ENCODE measurements around the gene ATN1. TPM values are rescaled to one million over a fixed set of nuclear protein-coding genes. Genes with fewer than 3 reads are reported as not detected.

ATN1 gene
- total and polyA plus RNA-seq, 10 donors, result 10.1 to 112 (median 73.1) TPM

DNA sequence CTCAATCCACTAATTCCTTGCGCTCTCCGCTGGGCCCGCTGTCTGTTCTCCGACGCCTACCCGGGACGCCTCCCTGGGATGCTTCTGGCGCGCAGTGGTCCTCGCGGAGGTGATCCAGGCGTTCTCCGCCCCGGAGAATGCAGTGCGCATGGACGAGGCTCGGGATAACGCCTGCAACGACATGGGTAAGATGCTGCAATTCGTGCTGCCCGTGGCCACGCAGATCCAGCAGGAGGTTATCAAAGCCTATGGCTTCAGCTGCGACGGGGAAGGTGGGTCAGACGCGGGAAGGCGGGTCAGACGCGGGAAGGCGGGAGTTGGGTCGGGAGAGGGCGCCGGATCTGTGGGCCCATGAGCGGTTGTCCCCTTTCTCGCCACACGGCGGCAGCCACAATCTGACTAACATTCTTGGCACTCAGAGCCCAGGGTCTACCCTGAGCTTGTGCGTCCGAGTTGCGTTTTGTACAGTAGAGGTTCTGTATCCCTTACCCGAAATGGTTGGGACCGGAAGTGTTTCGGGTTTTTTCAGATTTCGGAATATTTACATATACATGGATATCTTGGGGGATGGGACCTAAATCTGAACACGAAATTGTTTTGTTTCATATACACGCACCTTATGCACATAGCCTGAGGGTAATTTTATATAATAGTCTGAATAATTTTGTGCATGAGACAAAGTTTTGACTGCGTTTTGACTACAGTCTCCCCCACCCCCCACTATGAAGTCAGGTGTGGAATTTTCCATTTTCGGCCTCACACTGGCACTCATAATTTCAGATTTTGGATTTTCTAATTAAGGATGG, 16.8 kb downstream of the ATN1 start:
- peaks cover 48 to 84% (median 70%) of the 10 kb centered on the region in 6 donors for H3K4me1 ChIP-seq
- peak overlapping the region; percentile 92 to 99 (median 96) for H3K27ac ChIP-seq
- H3K9me3 ChIP-seq, result no peaks in the 10 kb centered on the region
- H3K36me3 ChIP-seq, result peaks cover 0 to 28% (median 4%) of the 10 kb centered on the region in 6 donors
- WGBS, 5 donors, result 2 to 6% (median 3%) methylated on average over 23 to 48 of the region's 48 CpGs
- TF ChIP-seq POLR2AphosphoS5 (IDR thresholded peaks at IDR 0.05) (peak; percentile 82 to 88 (median 82)), POLR2A (IDR thresholded peaks at IDR 0.05) (peak in 1 of 3 donors; percentile 4), CTCF (IDR thresholded peaks at IDR 0.05 in 8 of 11, conservative IDR thresholded peaks at IDR 0.05 in 3 of 11) (peak; percentile 89 to 98 (median 95))
- H3K4me3 ChIP-seq, result peak overlapping the region; percentile 47 to 81 (median 73)
- DNase-seq, result peak; percentile 96
- intact Hi-C loops (cut with DNase I; ENCODE audit: low total_unique reads), result loop anchor here (10.0 kb wide), 1 partner anchor 170 kb away; no protein-coding TSS in a partner anchor
- no peaks in the 10 kb centered on the region for H3K27me3 ChIP-seq (replicated peaks in 1 of 7)

DNA sequence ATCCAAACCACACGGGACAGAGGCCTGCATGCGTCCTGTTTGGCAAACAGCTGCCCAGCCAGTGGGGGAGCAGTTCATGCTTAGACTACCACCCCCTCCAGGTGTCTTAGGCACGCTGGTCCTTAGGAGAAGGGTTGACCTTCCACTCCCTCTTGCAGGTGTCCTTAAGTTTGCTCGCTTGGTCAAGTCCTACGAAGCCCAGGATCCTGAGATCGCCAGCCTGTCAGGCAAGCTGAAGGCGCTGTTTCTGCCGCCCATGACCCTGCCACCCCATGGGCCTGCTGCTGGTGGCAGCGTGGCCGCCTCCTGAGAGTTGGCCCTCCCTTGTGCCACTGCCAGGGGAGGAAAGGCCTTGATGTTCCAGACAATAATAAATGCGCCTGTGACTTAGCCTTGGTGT, 17.9 kb downstream of the ATN1 start:
- Histone ChIP-seq H3K27me3 (replicated peaks in 1 of 7) (no peaks in the 10 kb centered on the region), H3K4me3 (peak overlapping the region in 6 of 8 donors; percentile 14 to 81 (median 36)), H3K27ac (peak overlapping the region; percentile 80 to 99 (median 96)), H3K9me3 (no peaks in the 10 kb centered on the region), H3K4me1 (peaks cover 53 to 94% (median 80%) of the 10 kb centered on the region in 6 donors), H3K36me3 (peaks cover 0 to 21% (median 4%) of the 10 kb centered on the region in 6 donors)
- intact Hi-C loops (cut with DNase I; ENCODE audit: low total_unique reads), result loop anchor here (10.0 kb wide), 1 partner anchor 169 kb away; no protein-coding TSS in a partner anchor
- WGBS, 5 donors, result 54 to 77% (median 68%) methylated on average over 8 to 11 of the region's 11 CpGs
- TF ChIP-seq POLR2A (IDR thresholded peaks at IDR 0.05), result no peak
- TF ChIP-seq POLR2AphosphoS5 (IDR thresholded peaks at IDR 0.05), result no peak
- no peak for TF ChIP-seq CTCF (IDR thresholded peaks at IDR 0.05 in 8 of 11, conservative IDR thresholded peaks at IDR 0.05 in 3 of 11)
- peak; percentile 79 for DNase-seq

DNA sequence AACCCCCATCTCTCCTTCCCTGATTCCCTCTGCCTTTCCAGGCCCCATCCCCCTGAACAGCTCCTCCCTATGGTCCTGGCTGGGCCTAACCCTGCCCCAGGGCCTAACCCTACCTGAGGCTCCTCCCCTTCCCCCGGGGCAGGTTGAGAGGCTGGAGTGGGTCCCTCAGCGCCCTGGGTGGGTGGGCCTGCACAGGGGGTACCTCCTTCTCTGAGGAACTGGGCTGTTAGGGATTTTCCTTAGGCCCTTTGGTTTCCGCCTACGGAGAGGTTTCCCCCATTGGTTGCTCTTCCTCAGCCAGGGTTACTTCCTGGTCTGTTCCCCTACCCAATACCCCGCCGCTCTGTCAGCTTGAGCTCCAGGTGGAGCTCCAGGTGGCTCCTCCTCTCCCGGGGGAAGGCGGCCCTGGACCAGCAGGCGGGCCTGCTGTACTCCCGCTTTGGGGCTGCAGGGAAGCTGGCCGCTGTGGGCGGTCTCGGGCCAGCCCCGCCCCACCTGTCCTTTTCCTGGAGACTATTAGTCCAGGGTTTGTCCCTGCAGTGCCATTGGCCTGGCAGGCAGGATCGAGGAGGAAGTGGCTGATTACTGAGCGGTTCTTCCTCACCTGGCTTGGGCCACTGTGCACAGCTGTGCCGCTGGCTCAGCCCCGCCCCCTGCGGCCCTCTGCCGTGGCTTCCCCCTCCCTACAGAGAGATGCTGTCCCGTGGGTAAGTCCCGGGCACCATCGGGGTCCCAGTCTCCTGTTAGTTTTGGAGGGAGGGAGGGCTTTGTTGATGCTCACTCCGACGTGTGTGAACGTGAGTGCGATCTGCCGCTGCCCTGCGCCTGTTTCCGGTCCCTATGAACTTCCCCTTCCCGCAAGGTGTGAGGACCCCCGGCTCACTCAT, 18.5 kb downstream of the ATN1 start:
- no peak for TF ChIP-seq POLR2A (IDR thresholded peaks at IDR 0.05)
- peak; percentile 85 to 89 (median 86) for TF ChIP-seq POLR2AphosphoS5 (IDR thresholded peaks at IDR 0.05)
- peak in 4 of 11 experiments; percentile 5 to 37 (median 12) for TF ChIP-seq CTCF (IDR thresholded peaks at IDR 0.05 in 8 of 11, conservative IDR thresholded peaks at IDR 0.05 in 3 of 11)
- 7 to 24% (median 13%) methylated on average over 30 to 32 of the region's 32 CpGs for WGBS, 5 donors
- peaks cover 0 to 14% (median 3%) of the 10 kb centered on the region in 6 donors for H3K36me3 ChIP-seq
- H3K4me3 ChIP-seq, result peak overlapping the region; percentile 14 to 81 (median 34)
- peaks cover 53 to 98% (median 85%) of the 10 kb centered on the region in 6 donors for H3K4me1 ChIP-seq
- intact Hi-C loops (cut with DNase I; ENCODE audit: low total_unique reads), result loop anchor here (10.0 kb wide), 1 partner anchor 169 kb away; no protein-coding TSS in a partner anchor
- no peaks in the 10 kb centered on the region for H3K9me3 ChIP-seq
- no peaks in the 10 kb centered on the region for H3K27me3 ChIP-seq (replicated peaks in 1 of 7)
- peak overlapping the region; percentile 80 to 99 (median 96) for H3K27ac ChIP-seq
- peak; percentile 96 for DNase-seq

All from spleen (tissue), 11 donors.